OCI-LY7 (cell line): ENCODE data around the gene GRID1. TPM values are rescaled to one million over a fixed set of nuclear protein-coding genes. Genes with fewer than 3 reads are reported as not detected.

Experiments
- BruUV-seq: library from RNA; stranded (reverse); fragments of 400-500 nt; replicated peaks from 2 replicates; lab custom pipeline; 2021; lab: Mats Ljungman, UMichigan
- CTCF ChIA-PET: fragments of 300-600 bp; sonication (Branson Sonifier 250); formaldehyde crosslinking; loops from one replicate; lab custom pipeline; 2022; ENCODE audit warnings: antibody characterized with exemption; ENCODE audit not compliant: unreplicated experiment; lab: Charles Lee
- POLR2A ChIA-PET: fragments of 300-600 bp; sonication (Branson Sonifier 250); formaldehyde crosslinking; loops from one replicate; lab custom pipeline; 2022; ENCODE audit warnings: antibody characterized with exemption; lab: Charles Lee
- DNase-seq: peaks from one replicate; pipeline ENCODE4 v3.0.0-alpha.2; 2015; ENCODE audit warnings: low spot score
- H2AFZ ChIP-seq: fragments of 200-600 bp; sonication (generic), shearing (Covaris generic); 2 replicates; pipeline ENCODE4 v1.6.1; 2014; ENCODE audit warnings: mild to moderate bottlenecking, antibody characterized with exemption, low read length, moderate library complexity
- H3K27ac ChIP-seq: fragments of 200-600 bp; sonication (generic); 2 replicates; pipeline ENCODE4 v1.5.1; 2014; ENCODE audit warnings: mixed run types, low read depth, mild to moderate bottlenecking, moderate library complexity, low read length, inconsistent platforms; ENCODE audit not compliant: poor library complexity, severe bottlenecking
- H3K36me3 ChIP-seq: fragments of 200-600 bp; sonication (generic); 2 replicates; pipeline ENCODE4 v1.6.1; 2014; ENCODE audit warnings: mild to moderate bottlenecking, antibody characterized with exemption, low read length, moderate library complexity, mixed read lengths; ENCODE audit not compliant: insufficient read depth
- H3K4me1 ChIP-seq: fragments of 200-600 bp; sonication (generic); 2 replicates; pipeline ENCODE4 v1.5.1; 2014; ENCODE audit warnings: mild to moderate bottlenecking, low read length; ENCODE audit not compliant: insufficient read depth, poor library complexity, severe bottlenecking
- H3K4me2 ChIP-seq: fragments of 200-600 bp; sonication (generic); 2 replicates; pipeline ENCODE4 v1.6.1; 2014; ENCODE audit warnings: mild to moderate bottlenecking, low read length
- H3K4me3 ChIP-seq: fragments of 200-600 bp; sonication (generic); 2 replicates; pipeline ENCODE4 v1.5.1; 2014; ENCODE audit warnings: mild to moderate bottlenecking, low read depth, low read length; ENCODE audit not compliant: poor library complexity, severe bottlenecking
- H3K79me2 ChIP-seq: fragments of 200-600 bp; sonication (generic); 2 replicates; pipeline ENCODE4 v1.6.1; 2016; ENCODE audit warnings: low read depth, mild to moderate bottlenecking, low read length, moderate library complexity, mixed read lengths; ENCODE audit not compliant: insufficient read depth
- H3K9me2 ChIP-seq: fragments of 200-600 bp; sonication (generic); 2 replicates; pipeline ENCODE4 v1.6.1; 2016; ENCODE audit warnings: mild to moderate bottlenecking, low read length, mixed read lengths; ENCODE audit not compliant: insufficient read depth
- H3K9me3 ChIP-seq: fragments of 200-600 bp; sonication (generic); 2 replicates; pipeline ENCODE4 v1.6.1; 2014; ENCODE audit warnings: mild to moderate bottlenecking, mixed run types, low read length, mixed read lengths
- H4K20me1 ChIP-seq: fragments of 200-600 bp; sonication (generic); 2 replicates; pipeline ENCODE4 v1.6.1; 2014; ENCODE audit warnings: mild to moderate bottlenecking, antibody characterized with exemption, low read length, moderate library complexity, mixed read lengths; ENCODE audit not compliant: insufficient read depth
- CTCF ChIP-seq: fragments of 200-600 bp; sonication (generic); conservative IDR thresholded peaks from 2 replicates; pipeline ENCODE4 v1.5.1; 2014; ENCODE audit warnings: mild to moderate bottlenecking, antibody characterized with exemption, low read length, moderate library complexity, mixed read lengths
- EZH2phosphoT487 ChIP-seq: fragments of 200-600 bp; sonication (generic); IDR thresholded peaks from 2 replicates; pipeline ENCODE4 v1.6.1; 2018; ENCODE audit warnings: low read depth, borderline replicate concordance, mild to moderate bottlenecking, mixed run types, antibody characterized with exemption, low read length, moderate library complexity, mixed read lengths
- intact Hi-C: fragments of 100-400 bp; cut with micrococcal nuclease; formaldehyde crosslinking; loops from one replicate; pipeline ENCODE4 v1.10.0; 2022; ENCODE audit not compliant: unreplicated experiment
- total RNA-seq, 2 experiments: library from RNA; depleted of rRNA in 1 of 2; stranded (reverse); fragments of >200 nt in 1 of 2; shearing (Covaris generic) in 1 of 2; gene quantifications; 2 replicates each; pipeline ENCODE4 v1.2.3, GENCODE V29; 2014 to 2022

GRID1 gene
- total RNA-seq, 2 experiments from 2014 or later: 1.6 to 3.7 TPM

GRCh38 chr10:86346799-86347665 is 19.6 kb downstream of the GRID1 start:
- Histone ChIP-seq H3K27ac (no peak overlapping the region), H2AFZ (no peak overlapping the region), H3K4me3 (no peak overlapping the region), H3K79me2 (no peaks in the 10 kb centered on the region), H3K4me2 (no peak overlapping the region), H4K20me1 (no peaks in the 10 kb centered on the region), H3K36me3 (no peaks in the 10 kb centered on the region), H3K9me2 (no peaks in the 10 kb centered on the region), H3K9me3 (no peaks in the 10 kb centered on the region), H3K4me1 (no peaks in the 10 kb centered on the region)
- DNase-seq: no peak
- TF ChIP-seq CTCF (no peak), EZH2phosphoT487 (no peak)
- no TSS peak for BruUV-seq
- POLR2A ChIA-PET: interaction anchor here (0.5 to 0.8 kb wide), 2 partner anchors 10 to 849 kb away, joined by 3 to 5 read pairs; no protein-coding TSS in a partner anchor
- intact Hi-C loops: no loop called here
- CTCF ChIA-PET: no interaction called here

- ChIA-PET POLR2A (interaction anchor here (0.8 kb wide), 1 partner anchor 11 kb away, joined by 3 read pairs; no protein-coding TSS in a partner anchor), CTCF (no interaction called here)
- Histone ChIP-seq H3K4me3 (no peak overlapping the region), H3K27ac (no peak overlapping the region), H3K79me2 (no peaks in the 10 kb centered on the region), H2AFZ (no peak overlapping the region), H3K36me3 (no peaks in the 10 kb centered on the region), H4K20me1 (no peaks in the 10 kb centered on the region), H3K9me3 (no peaks in the 10 kb centered on the region), H3K9me2 (no peaks in the 10 kb centered on the region), H3K4me1 (no peaks in the 10 kb centered on the region), H3K4me2 (no peak overlapping the region)
- TF ChIP-seq CTCF (no peak), EZH2phosphoT487 (no peak)
- DNase-seq: no peak
- BruUV-seq: no TSS peak
- intact Hi-C loops: no loop called here
Measured at GRCh38 chr10:86345859-86346798, 20.5 kb downstream of the GRID1 start.
